BJ (cell line): Measurements from ENCODE around the gene SSBP4. TPM values are rescaled to one million over a fixed set of nuclear protein-coding genes. Genes with fewer than 3 reads are reported as not detected.

Experiments used
- CTCF ChIA-PET: fragments of 350-600 bp; formaldehyde crosslinking; extraction: SDS; loops from one replicate; lab custom pipeline; 2021; ENCODE audit warnings: antibody characterized with exemption, inconsistent platforms; lab: Yijun Ruan, JAX
- POLR2A ChIA-PET: fragments of 300-600 bp; sonication (Branson Sonifier 250); formaldehyde crosslinking; extraction: SDS; loops from one replicate; lab custom pipeline; 2021; ENCODE audit warnings: antibody characterized with exemption; lab: Charles Lee
- DNase-seq: peaks from one replicate; pipeline ENCODE4 v3.0.0-alpha.2; 2011; ENCODE audit warnings: low read depth
- H3K27me3 ChIP-seq: 2 replicates; pipeline ENCODE4 v1.6.0; 2011; ENCODE audit warnings: low read length; ENCODE audit not compliant: control insufficient read depth, insufficient read depth
- H3K36me3 ChIP-seq: 2 replicates; pipeline ENCODE4 v1.5.1; 2011; ENCODE audit warnings: low read length; ENCODE audit not compliant: control insufficient read depth, insufficient read depth
- H3K4me3 ChIP-seq: 2 replicates; pipeline ENCODE4 v1.5.1; 2011; ENCODE audit warnings: low read depth, mild to moderate bottlenecking, control low read depth, low read length
- CTCF ChIP-seq: IDR thresholded peaks from 2 replicates; pipeline ENCODE4 v1.5.1; 2011; ENCODE audit warnings: low read depth, mild to moderate bottlenecking, control low read depth, inconsistent platforms, low read length, moderate library complexity; ENCODE audit not compliant: insufficient read depth
- polyA plus RNA-seq: library from polyadenylated mRNA; depleted of rRNA; stranded (reverse); fragments of >200 nt; gene quantifications from 2 replicates; pipeline ENCODE4 v1.2.3, GENCODE V29; 2011

The SSBP4 gene
- polyA plus RNA-seq, 1 experiment, result 24.1 TPM

GRCh38 chr19:18424890-18425514 lies 5.8 kb downstream of the SSBP4 start:
- H3K27me3 ChIP-seq, result no peaks in the 10 kb centered on the region
- peaks cover 8% of the 10 kb centered on the region for H3K36me3 ChIP-seq
- CTCF ChIA-PET, result interaction anchor here (0.7 to 1.1 kb wide), 2 partner anchors 10 to 164 kb away, joined by 3 to 4 read pairs; no protein-coding TSS in a partner anchor
- no peak for TF ChIP-seq CTCF
- no peak overlapping the region for H3K4me3 ChIP-seq
- POLR2A ChIA-PET, result interaction anchor here (0.5 kb wide), 1 partner anchor 37 kb away, joined by 5 read pairs; no protein-coding TSS in a partner anchor
- DNase-seq, result no peak

- POLR2A ChIA-PET, result interaction anchor here (0.5 kb wide), 1 partner anchor 38 kb away, joined by 5 read pairs; no protein-coding TSS in a partner anchor
These were observed 6.6 kb downstream of the SSBP4 start for GRCh38 chr19:18425515-18426415.

GRCh38 chr19:18426416-18426767 lies 7.2 kb downstream of the SSBP4 start:
- POLR2A ChIA-PET, result no interaction called here
- H3K4me3 ChIP-seq, result no peak overlapping the region
- H3K27me3 ChIP-seq, result no peaks in the 10 kb centered on the region
- H3K36me3 ChIP-seq, result peaks cover 14% of the 10 kb centered on the region
- TF ChIP-seq CTCF, result no peak
- CTCF ChIA-PET, result interaction anchor here (1.1 kb wide), 1 partner anchor 222 kb away, joined by 3 read pairs; the partner anchor contains the start of gene RAB3A
- DNase-seq, result no peak

More at GRCh38 chr19:18425515-18426415, 6.6 kb downstream of the SSBP4 start:
- DNase-seq, result no peak
- CTCF ChIA-PET, result interaction anchor here (0.7 to 1.1 kb wide), 3 partner anchors 9 to 222 kb away, joined by 3 to 4 read pairs (median 3); partner anchors contain the start of gene RAB3A
- H3K4me3 ChIP-seq, result no peak overlapping the region
- TF ChIP-seq CTCF, result peak; percentile 28
- no peaks in the 10 kb centered on the region for H3K27me3 ChIP-seq
- peaks cover 12% of the 10 kb centered on the region for H3K36me3 ChIP-seq

- H3K27me3 ChIP-seq, result no peaks in the 10 kb centered on the region
- H3K36me3 ChIP-seq, result peaks cover 13% of the 10 kb centered on the region
- H3K4me3 ChIP-seq, result no peak overlapping the region
- no peak for TF ChIP-seq CTCF
- CTCF ChIA-PET, result interaction anchor here (1.1 to 1.9 kb wide), 3 partner anchors 8 to 223 kb away, joined by 3 to 4 read pairs (median 3); partner anchors contain the start of genes RAB3A and SSBP4
- POLR2A ChIA-PET, result no interaction called here
- no peak for DNase-seq
These were observed 8.0 kb downstream of the SSBP4 start for GRCh38 chr19:18427080-18427742.
